DMS 273 (cell line): ENCODE data around the gene FBN3.
"Not testable (repeated sequence)": the region's sequence is repeated elsewhere in the genome, so short reads cannot be mapped to it uniquely, and the experiment has no call there.

Experiments used
- DNase-seq: peaks from one replicate; lab custom pipeline; 2025; ENCODE audit not compliant: unreplicated experiment; lab: John Stamatoyannopoulos, UW

The FBN3 gene

DNA sequence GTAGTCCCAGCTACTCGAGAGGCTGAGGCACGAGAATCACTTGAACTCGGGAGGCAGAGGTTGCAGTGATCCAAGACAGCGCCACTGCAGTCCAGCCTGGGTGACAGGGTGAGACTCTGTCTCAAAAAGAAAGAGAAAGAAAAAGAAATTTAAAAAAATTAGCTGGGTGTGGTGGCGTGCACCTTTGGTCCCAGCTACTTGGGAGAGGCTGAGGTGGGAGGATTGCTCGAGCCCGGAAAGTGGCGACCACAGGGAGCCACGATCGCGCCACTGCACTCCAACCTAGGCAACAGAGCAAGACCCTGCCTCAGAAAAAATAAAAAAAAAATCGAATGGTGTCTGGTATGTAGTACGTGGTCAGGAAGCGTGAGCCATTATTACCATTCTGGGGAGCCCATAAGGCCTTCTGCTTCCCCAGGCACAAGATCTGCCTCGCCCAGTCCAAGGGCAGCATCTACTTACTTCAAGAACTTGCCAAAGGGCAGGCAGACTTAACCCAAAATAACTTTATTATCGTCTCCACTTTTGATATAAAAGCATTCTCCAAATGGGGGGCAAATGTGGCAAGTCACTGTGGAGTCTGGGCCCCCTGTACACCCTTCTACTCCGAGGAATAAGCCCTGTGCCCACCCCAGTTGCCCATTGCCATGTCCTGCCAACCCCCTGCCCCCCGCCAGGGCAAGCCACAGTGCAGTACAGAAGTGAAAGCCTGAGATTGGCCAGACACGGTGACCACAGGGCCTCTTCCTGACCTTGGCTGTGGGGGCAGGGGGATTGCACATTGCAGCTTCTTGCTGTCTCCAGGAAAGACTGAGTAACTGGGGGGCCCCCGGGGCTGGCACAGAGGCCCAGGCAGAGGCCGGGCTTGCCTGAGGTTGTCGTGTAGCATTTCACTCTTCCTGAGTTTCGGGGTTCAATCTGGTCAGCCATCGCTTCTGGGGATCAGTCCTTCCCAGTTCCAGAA lies 84.2 kb downstream of the FBN3 start:
- DNase-seq, result no peak

DNA sequence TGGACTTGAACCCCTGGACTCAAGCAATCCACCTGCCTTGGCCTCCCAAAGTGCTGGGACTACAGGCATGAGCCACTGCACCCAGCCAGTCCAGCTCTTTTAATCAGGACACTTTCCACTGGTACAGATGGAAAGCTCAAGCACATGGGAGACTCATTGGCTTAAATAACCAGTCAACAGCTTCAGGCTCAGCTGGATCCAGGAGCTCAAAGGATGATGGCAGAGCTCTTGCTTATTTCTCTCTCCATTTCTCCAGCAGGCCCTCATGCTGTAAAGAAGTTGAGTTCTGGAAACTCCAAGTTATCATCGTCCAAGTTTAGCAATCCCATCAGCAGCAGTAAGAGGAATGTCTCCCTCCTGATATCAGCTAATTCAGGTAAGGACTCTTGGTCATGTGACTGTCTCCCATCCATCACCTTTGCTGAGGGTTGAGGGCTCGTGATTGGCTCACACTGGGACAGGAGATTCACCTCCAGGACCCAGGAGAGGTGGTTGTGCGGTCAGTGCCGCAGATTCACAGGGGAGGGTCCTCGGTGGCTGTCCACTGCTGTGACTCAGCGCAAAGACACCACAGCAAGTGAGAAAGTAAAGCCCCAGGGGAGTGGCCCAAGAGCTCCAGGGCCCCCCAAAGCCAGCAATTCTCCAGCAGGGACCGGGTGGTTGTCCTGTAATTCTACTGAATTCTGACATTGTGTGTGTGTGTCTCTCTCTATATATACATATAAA lies 91.7 kb downstream of the FBN3 start:
- no peak for DNase-seq

DNA sequence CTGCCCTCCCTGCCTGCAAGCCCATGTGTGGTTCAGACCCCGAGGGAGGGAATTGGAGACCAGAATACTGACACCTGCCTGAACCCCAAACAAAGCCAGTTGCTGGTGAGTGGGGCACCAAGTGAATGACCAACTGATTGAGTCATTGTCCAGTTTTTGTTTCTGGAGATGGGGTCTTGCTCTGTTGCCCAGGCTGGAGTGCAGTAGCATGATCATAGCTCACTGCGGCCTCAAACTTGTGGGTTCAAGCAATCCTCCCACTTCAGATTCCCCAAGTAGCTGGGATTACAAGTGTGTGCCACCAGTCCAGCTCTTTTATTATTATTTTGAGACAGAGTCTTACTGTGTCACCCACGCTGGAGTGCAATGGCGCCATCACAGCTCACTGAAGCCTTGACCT lies 92.9 kb downstream of the FBN3 start:
- no peak for DNase-seq

DNA sequence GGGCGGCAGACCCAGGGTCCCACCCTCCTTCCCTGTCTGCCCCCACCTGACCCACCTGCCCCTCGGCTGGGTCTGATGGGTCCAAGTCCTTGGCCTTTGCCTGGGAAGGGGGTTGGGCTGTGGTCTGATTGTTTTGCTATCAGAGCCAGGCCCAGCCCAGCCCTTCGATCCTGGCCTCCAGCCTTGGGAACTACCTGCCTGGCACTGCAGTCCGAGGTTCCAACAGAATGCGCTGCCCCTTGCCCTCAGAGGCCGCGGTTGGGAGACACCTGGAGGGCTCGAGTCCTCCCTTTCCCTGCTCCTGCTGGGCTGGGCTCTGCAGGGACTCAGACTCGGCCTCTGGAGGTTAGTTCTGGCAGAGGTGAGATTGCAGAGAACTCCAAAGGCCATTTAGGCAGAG lies 95.2 kb downstream of the FBN3 start:
- no peak for DNase-seq

DNA sequence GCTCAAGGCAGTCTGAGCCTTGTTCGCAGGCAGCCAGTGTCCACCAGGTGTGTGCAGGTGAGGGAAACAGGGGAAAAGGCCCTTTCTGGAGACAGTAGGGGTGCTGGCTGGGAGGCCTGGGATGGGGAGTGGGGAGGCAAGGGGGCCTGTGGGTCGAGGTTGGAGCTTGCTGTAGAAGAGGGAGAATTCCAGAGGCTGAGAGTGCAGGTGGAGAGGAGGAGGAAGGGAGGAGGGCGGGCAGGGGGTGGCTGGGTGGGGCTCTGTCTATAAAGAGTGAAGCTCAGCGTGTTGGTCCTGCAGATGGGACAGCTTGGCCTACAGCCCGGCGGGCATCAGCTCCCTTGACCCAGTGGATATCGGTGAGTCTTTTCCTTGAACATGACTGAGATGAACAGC lies 96.9 kb downstream of the FBN3 start, which contains the start of gene CCL25:
CCL25 (plus strand) TSS at position 297 of the 396 bp plus-strand sequence. CDS start 290 bp downstream, outside the sequence.
- DNase-seq, result no peak

DNA sequence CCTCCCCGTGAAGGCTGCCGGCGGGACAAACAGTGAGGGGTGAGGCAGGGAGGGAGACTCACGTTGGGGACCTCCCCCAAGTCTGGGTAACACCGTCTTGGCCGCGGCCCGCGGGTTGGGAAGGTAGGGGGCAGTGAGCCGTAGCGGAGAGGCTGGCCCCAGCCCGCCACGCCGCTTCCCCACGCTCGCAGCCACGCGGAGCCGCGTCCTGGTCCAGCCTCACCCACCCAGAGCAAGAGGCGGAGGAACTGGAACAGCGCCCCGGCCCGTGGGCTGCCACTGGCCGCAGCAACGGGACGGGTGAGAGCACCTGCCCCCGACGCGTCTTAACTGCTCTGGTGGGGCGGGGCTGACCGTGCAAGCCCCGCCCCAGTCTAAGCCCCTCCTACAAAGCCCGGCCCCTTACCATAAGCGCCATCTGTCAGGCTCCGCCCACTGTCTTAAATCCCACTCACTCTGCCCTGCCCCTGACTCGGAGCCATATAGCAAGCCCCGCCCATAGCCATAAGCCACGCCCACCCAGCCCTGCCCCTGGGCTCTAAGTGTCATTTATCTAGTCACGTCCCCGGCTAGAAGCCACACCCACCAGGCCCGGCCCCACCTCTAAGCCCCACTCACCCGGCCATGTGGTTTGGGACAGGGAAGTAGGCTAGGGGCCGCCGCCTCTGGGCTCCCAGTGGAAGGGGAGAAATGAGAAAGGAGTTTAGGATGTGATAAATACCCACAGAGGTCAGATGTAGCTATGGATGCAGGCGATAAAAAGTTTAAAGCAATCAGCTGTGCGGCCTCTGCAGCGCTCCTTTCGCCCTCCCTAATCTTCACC lies 98.9 kb downstream of the FBN3 start:
- peak; percentile 98 for DNase-seq

DNA sequence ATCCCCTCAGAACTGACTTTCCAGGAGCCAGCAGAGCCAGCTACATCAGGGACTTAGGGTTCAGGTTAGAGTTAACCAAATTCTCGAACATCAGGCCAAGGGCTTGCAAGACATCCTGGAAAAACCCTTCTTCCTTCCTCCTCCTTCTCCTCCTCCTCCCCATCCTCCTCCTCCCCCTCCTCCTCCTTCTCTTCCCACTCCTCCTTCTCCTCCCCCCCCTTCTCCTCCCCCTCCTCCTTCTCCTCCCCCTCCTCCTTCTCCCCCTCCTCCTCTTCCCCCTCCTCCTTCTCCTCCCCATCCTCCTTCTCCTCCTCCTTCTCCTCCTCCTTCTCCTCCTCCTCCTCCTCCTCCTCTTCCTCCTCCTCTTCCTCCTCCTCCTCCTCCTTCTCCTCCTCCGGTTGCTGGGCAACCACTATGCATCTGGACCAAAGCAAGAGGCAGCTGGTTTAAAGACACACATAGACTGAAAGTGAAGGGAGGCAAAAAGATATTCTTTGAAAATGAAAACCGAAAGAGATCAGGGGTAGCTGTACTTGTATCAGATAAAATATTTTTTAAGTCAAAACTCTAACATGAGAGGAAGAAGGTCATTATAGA lies 102.7 kb downstream of the FBN3 start:
- peak; percentile 46 for DNase-seq

DNA sequence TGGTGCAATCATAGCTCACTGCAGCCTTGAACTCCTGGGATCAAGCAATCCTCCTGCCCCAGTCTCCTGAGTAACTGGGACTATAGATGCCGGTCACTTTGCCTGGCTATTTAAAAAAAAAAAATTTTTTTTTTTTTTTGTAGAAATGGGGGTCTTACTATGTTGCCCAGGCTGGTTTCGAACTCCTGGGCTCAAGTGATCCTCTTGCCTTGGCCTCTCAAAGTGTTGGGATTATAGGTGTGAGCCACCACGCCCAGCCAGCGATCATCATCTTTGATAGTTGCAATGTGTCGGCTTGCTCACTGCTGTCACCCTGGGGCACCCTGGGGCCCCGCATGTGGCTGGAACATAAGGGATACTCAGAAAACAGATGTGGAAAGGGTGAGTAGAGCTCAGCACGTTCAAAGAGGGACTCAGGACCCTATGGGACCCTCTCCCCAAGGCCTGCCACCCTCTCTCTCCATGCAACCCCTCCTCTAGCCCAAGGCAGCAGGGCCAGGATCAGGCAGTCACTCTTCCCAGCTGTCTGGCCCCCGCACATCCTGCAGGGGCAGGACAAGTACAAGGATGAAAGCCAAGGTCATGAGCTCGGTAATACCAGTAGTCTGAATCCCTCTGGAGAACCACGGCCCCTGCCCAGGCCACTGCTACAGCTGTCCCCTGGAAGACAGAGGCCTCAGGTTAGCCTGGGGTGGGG lies 103.4 kb downstream of the FBN3 start:
- peak; percentile 47 for DNase-seq

DNA sequence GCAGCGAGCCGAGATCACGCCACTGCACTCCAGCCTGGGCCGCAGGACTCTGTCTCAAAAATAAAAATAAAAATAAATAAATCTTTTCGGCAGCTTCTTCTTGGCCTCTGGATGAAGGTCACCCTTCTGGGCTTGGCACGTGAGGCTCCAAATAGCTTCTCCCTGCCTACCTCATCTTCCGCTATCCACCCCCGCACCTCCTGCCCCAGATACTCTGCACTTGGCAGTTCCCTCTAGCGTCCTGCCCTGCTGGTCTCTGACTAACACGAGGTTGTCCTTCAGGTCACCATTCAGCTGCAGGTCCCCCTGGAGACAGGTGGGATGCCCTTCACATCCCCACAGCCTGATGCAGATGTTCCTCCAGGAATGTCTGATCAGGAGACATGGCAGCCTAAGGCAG lies 105.4 kb downstream of the FBN3 start:
- no peak for DNase-seq

DNA sequence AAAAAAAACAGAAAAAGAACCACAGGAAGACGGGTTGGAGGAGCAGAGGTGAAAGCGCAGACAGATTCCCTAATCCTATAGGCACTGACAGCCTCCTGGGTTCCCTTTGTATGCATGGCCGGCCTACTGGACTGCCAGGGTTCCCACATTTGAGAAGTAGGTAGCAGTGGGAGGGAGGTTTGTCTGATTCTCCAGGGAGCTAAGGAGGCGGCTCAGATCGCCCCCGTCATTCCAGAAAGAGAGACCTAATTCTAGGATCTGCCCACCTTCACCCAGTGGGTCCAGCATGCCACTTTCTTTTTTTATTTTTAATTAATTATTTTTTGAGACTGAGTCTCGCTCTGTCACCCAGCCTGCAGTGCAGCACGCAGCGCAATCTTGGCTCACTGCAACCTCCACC lies 106.5 kb downstream of the FBN3 start:
- DNase-seq, result no peak

DNA sequence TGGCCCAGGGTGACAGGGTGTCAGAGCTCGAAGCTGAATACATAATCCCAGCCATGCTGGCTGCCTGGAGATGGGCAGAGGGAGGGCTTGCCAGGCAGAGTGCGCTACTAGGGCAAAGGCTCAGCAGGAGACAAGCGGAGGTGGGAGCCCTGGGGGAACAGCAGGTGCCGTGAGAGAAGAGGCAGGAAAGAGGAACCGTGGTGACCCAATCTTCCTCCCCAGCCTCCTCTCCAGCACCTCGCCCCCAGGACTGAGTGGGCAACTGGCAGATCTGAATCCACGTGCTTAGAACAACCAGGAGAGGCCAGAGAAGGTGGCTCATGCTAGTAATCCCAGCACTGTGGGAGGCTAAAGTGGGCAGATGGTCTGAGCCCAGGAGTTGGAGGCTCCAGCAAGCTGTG lies 107.9 kb downstream of the FBN3 start:
- peak; percentile 91 for DNase-seq

DNA sequence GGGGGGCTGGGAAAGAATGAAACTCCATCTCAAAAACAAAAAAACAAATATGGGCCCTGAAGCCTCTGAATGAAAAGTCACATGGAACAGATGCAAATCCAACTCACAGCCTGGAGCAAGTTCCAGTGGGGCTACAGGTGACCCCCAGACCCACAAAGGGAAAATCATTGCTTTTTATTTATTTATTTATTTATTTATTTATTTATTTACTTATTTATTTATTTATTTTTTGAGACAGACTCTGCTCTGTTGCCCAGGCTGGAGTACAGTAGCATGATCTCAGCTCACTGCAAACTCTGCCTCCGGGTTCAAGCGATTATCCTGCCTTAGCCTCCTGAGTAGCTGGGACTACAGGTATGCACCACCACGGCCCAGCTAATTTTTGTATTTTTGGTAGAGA lies 110.2 kb downstream of the FBN3 start:
- no peak for DNase-seq

DNA sequence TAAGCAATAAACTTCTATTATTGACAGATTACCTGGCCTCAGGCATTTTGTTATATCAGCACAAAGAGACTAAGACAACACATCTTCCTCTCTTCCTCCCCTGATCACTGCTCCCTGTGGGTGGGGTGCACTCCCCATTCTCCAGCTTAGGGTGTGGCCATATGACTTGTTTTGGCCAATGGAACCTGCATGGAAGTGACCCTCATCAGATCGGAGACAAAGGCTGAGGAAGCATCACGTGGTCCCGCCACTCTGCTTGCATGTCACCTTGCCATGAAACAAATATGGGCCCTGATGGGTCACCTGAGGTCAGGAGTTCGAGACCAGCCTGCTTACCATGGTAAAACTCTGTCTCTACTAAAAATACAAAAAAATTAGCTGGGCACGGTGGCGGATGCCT lies 110.6 kb downstream of the FBN3 start:
- no peak for DNase-seq

DNA sequence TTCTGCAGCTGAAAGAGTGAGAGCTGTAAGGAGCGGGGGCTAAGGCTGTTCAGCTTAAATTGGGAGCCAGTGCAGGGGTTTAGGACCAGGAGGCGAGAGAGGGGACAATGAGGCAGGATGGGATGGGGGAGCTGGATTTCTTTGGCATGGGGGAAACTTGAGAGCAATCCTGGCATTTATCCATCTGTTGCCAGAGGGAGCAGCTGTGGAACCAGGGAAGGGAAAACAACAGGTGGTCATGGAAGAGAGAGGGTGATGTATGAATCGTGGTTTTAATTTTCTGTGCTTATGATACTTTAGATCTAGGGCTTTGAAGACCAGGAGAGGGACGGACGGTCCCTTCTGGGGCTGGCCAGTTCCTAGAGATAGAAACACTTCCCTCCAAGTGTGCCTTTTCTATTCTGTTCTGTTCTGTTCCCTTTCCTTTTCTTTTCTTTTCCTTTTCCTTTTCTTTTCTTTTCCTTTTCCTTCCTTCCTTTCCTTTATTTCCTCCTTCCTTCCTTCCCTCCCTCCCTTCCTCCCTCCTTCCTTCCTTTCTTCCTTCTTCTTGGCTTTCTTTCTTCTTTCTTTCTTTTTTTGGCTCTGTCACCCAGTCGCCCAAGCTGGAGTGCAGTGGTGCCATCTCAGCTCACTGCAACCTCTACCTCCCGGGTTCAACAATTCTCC lies 112.8 kb downstream of the FBN3 start:
- peak; percentile 97 for DNase-seq

DNA sequence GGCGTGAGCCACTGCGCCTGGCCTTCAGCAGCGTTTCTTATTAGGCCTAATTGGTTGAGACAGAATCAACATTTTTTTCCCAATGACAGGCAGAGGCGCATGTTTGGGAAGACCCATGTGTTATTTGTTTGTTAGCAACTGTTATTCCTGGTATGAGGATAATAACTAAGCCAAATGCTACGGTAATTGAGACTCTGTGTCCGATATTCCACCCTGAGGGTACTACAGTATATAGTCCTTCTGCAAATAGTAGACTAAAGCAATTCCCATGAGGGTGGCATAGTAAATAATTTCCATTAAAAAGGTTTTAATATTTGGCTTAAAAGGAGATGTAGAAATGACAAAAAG lies 115.2 kb downstream of the FBN3 start:
- DNase-seq, result no peak

DNA sequence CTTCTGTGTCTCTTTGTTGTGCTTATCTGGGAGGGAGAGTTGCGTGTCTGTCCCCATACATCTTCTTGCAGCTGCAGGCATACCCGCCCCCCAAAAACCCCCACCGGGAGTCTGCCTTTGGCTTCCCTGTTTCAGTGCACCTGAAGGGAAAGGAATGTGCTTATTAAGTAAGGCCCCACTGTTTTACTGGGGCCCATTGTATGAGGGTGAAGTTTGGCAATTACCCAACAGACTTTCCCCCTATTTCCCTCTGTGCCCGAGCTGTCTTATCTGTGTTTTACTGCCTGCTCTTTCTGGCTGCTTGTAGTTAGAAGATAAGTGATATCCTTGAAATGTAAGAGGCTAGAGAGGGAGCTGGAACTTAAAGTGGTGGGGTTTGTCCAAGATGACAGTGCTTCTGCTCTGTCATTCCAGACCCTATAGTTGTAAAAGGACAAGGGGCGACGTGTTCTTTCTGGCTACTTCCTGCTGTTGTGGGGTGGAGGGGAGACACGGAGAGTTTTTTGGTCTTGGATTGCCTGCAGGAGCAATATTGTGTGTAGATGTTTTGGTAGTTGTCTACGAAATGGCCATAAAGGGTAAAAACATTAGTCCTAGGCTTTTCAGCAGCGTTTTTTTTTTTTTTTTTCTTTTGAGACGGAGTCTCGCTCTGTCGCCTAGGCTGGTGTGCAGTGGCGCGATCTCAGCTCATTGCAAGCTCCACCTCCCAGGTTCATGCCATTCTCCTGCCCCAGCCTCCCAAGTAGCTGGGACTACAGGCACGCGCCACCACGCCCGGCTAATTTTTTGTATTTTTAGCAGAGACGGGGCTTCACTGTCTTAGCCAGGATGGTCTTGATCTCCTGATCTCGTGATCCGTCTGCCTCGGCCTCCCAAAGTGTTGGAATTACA lies 115.9 kb downstream of the FBN3 start:
- DNase-seq, result not testable (repeated sequence)

DNA sequence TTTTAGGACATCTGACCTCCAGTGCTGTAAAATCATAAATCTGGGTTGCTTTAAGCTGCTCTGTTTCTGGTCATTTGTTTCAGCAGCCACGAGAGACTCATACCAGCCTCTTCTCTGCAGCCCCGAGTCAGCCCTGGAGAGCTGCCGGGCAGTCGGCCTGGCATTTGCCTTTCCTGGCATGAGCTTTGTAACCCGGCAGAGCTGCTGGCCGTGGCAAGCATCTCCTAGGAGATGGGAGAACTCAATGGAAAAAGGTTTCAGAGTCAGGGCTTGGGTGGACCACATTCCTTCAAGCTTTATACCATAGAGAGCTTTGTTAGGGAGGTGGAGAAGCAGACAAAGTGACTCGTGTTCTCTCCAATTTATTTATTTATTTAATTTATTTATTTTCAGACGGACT lies 118.4 kb downstream of the FBN3 start:
- no peak for DNase-seq

DNA sequence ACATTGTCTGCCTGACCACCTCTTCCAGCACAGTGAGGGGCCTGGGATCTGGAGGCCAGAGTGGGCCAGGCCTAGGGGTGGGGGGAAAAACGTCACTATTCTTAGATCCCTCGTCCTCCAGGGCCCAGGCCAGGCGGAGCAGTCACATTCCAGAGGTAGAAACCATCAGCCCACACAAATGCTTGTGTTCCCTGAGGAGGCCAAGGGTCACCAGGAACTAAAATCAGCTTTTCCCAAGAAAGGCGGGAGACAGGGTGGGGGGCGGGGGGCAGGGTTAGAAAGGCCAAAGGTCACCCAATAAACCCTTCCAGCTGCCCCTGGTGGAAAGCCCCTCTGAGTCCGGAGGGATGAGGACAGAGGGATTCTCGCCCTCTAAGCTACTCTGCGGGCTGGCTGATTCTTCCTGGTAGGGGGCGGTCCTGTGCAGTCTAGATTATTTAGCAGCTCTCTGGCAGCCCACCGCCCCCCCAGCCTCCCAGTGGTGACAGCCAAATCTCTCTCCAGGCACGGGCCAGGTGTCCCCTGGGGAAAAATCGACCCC lies 120.4 kb downstream of the FBN3 start:
- DNase-seq, result peak; percentile 38

DNA sequence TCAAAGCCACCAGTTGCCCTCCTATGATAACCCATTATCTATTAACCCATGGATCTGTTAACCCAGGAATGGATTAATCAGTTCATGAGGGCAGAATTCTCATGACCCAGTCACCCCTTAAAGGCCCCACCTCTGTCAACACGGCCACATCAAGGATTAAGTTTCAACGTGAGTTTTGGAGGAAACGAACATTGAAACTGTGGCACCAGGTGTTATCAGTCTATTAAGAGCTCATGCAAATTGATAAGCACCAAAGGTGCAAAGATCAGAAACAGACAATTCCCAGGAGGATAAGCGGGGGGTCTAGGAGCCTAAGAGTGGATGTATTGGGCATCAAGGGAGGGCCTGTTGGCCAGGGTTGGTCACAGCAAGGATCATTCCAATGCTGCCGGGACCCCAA lies 124.1 kb downstream of the FBN3 start:
- DNase-seq, result no peak
